HepG2 (cell line): ENCODE data around the gene ACBD5. TPM values are rescaled to one million over a fixed set of nuclear protein-coding genes. Genes with fewer than 3 reads are reported as not detected.
"Not testable (repeated sequence)": the region's sequence is repeated elsewhere in the genome, so short reads cannot be mapped to it uniquely, and the experiment has no call there.

Source experiments
- ATAC-seq: fragments of 200-7000 bp; cut with Tn5 transposase; 3 replicates; pipeline ENCODE4 v1.9.1; 2020; ENCODE audit warnings: mild to moderate bottlenecking, moderate library complexity
- BruUV-seq: library from RNA; stranded (reverse); fragments of 400-500 nt; replicated peaks from 2 replicates; lab custom pipeline; 2021; lab: Mats Ljungman, UMichigan
- CTCF ChIA-PET: fragments of 300-600 bp; formaldehyde crosslinking; extraction: SDS; loops from one replicate; lab custom pipeline; 2021; ENCODE audit warnings: low total read pairs, inconsistent platforms, low intra/inter-chr PET ratio; lab: Yijun Ruan, JAX
- POLR2A ChIA-PET: fragments of 350-600 bp; sonication (Branson Sonifier 250); formaldehyde crosslinking; loops from one replicate; lab custom pipeline; 2020; ENCODE audit warnings: antibody characterized with exemption, inconsistent platforms; lab: Yijun Ruan, JAX
- DNase-seq: peaks from one replicate; pipeline ENCODE4 v3.0.0-alpha.2; 2015; ENCODE audit warnings: low spot score
- FAIRE-seq: peaks from 3 replicates; lab custom pipeline; 2011; peaks lifted over from hg19 to GRCh38; lab: Jason Lieb, UNC
- H2AFZ ChIP-seq: one replicate; pipeline ENCODE4 v1.6.1; 2011; ENCODE audit warnings: low read length, inconsistent platforms
- H3K27ac ChIP-seq: fragments of 300-600 bp; 3 replicates; pipeline ENCODE4 v1.8.0; 2011; ENCODE audit warnings: mixed run types, mild to moderate bottlenecking, mixed read lengths, low read length, inconsistent platforms; ENCODE audit not compliant: insufficient read depth; ENCODE audit errors: extremely low read length
- H3K27me3 ChIP-seq, 2 experiments: fragments of 200-600 bp in 1 of 2; 2 replicates in 1 of 2; 3 replicates in 1 of 2; pipeline versions ENCODE4 v1.6.0 to v1.8.0; 2011; ENCODE audit warnings: low read length in 2 of 2, mild to moderate bottlenecking in 2 of 2, moderate library complexity in 2 of 2, inconsistent platforms in 1 of 2; ENCODE audit not compliant: insufficient read depth in 2 of 2, control insufficient read depth in 1 of 2
- H3K36me3 ChIP-seq, 2 experiments: fragments of 200-600 bp in 1 of 2; replicated peaks in 1 of 2; 2 replicates in 1 of 2; 3 replicates in 1 of 2; pipeline versions ENCODE4 v1.5.1 to v1.8.0; 2011; ENCODE audit warnings: low read length in 2 of 2, inconsistent platforms in 1 of 2; ENCODE audit not compliant: insufficient read depth in 2 of 2, control insufficient read depth in 1 of 2
- H3K4me1 ChIP-seq: 2 replicates; pipeline ENCODE4 v1.5.1; 2012; ENCODE audit warnings: low read length, inconsistent platforms; ENCODE audit not compliant: insufficient read depth
- H3K4me2 ChIP-seq: 2 replicates; pipeline ENCODE4 v1.6.0; 2011; ENCODE audit warnings: low read depth, low read length, inconsistent platforms
- H3K4me3 ChIP-seq, 3 experiments: fragments of 200-600 bp in 1 of 3; sonication (generic), shearing (Covaris generic) in 1 of 3; replicated peaks in 1 of 3; 2 replicates each; pipeline ENCODE4 v1.5.1; 2011 to 2016; ENCODE audit warnings: low read length in 3 of 3, inconsistent platforms in 2 of 3, low read depth in 2 of 3, mild to moderate bottlenecking in 2 of 3, control low read depth in 1 of 3, mixed read lengths in 1 of 3; ENCODE audit not compliant: insufficient read depth in 1 of 3
- H3K79me2 ChIP-seq: one replicate; pipeline ENCODE4 v1.6.1; 2011; ENCODE audit warnings: low read length, inconsistent platforms; ENCODE audit not compliant: insufficient read depth
- H3K9ac ChIP-seq: 2 replicates; pipeline ENCODE4 v1.6.0; 2011; ENCODE audit warnings: mild to moderate bottlenecking, low read depth, low read length, inconsistent platforms; ENCODE audit not compliant: insufficient read depth
- H3K9me3 ChIP-seq: 2 replicates; pipeline ENCODE4 v1.5.1; 2012; ENCODE audit warnings: mild to moderate bottlenecking, low read length
- H4K20me1 ChIP-seq: 2 replicates; pipeline ENCODE4 v1.6.0; 2011; ENCODE audit warnings: inconsistent platforms, mild to moderate bottlenecking, low read length, moderate library complexity; ENCODE audit not compliant: insufficient read depth
- EP300 ChIP-seq, 3 experiments: sonication (generic) in 1 of 3; formaldehyde crosslinking in 1 of 3; IDR thresholded peaks; 2 replicates each; pipeline versions ENCODE4 v1.5.1 to v1.6.1; 2011 to 2020; ENCODE audit warnings: low read depth in 2 of 3, low read length in 2 of 3, borderline replicate concordance in 1 of 3, improper control_type of control experiment in 1 of 3, mild to moderate bottlenecking in 1 of 3, missing genetic modification reagents in 1 of 3, moderate library complexity in 1 of 3
- PAXIP1 ChIP-seq: sonication (generic); formaldehyde crosslinking; conservative IDR thresholded peaks from 2 replicates; pipeline ENCODE4 v1.4.0; 2020; ENCODE audit warnings: mild to moderate bottlenecking, missing genetic modification reagents, moderate library complexity
- RXRB ChIP-seq: IDR thresholded peaks from 2 replicates; pipeline ENCODE4 v1.6.1; 2016; ENCODE audit warnings: borderline replicate concordance, missing genetic modification reagents, missing compliant biosample characterization
- WGBS: methylation state at CpG from one replicate; pipeline ENCODE4 v1.1.6; 2017; ENCODE audit warnings: low lambda C conversion rate; 5-methylcytosine and 5-hydroxymethylcytosine counted together
- in situ Hi-C: cut with HindIII; loops from 2 replicates; pipeline ENCODE4 v1.10.0; 2017; ENCODE audit warnings: low pct_unique_long_range_greater_than_20kb; ENCODE audit not compliant: extremely low pct_ligation_motif_present
- intact Hi-C: fragments of 100-400 bp; cut with micrococcal nuclease; formaldehyde crosslinking; loops from one replicate; pipeline ENCODE4 v1.10.0; 2022; ENCODE audit not compliant: unreplicated experiment
- polyA plus RNA-seq, 8 experiments: library from polyadenylated mRNA; depleted of rRNA in 3 of 8; stranded (reverse) in 7 of 8; unstranded in 1 of 8; fragments of >200 nt; fragmentation: Illumina TruSeq in 4 of 8; extraction: Trizol in 4 of 8; gene quantifications; 2 replicates each; pipeline versions ENCODE4 v1.2.1 to v1.2.3, GENCODE V29; 2011 to 2016; ENCODE audit warnings: low read depth in 4 of 8, missing spikeins in 1 of 8, mixed read lengths in 1 of 8; ENCODE audit not compliant: insufficient read depth in 1 of 8
- total RNA-seq, 5 experiments: library from RNA; depleted of rRNA; stranded (reverse); fragments of >200 nt; fragmentation: Illumina TruSeq; extraction: Trizol; gene quantifications; 2 replicates each; pipeline ENCODE4 v1.2.3, GENCODE V29; 2016; ENCODE audit warnings: low read depth in 1 of 5

Gene ACBD5
- total and polyA plus RNA-seq, 2 of the 13 experiments (the other 11 are each of a cell fraction or from before 2014, with no cell fraction given): 10.3 to 14.8 TPM

- TF ChIP-seq EP300 (IDR thresholded peaks at IDR 0.05; ENCODE audit: low read depth in 2 of 2, low read length in 2 of 2) (peak in 1 of 2 experiments; percentile 33; a peak in 2 of 4 replicates), PAXIP1 (CRISPR knock-in tag) (0 out of 2 replicates have a peak, but pooled peaks have one; percentile 24), RXRB (CRISPR knock-in tag) (peak; percentile 29; the same call in 1 of the 2 replicates)
- not testable (repeated sequence) for TF ChIP-seq EP300 (CRISPR knock-in tag; IDR thresholded peaks at IDR 0.05; ENCODE audit: borderline replicate concordance)
Measured at GRCh38 chr10:27266025-27266424, 25.4 kb upstream of the ACBD5 start (continued).

- in situ Hi-C loops, POLR2A ChIA-PET, BruUV-seq, ATAC-seq, H4K20me1 ChIP-seq, H3K9ac ChIP-seq, CTCF ChIA-PET, H2AFZ ChIP-seq, H3K4me2 ChIP-seq, FAIRE-seq, DNase-seq, H3K27ac ChIP-seq, H3K36me3 ChIP-seq, intact Hi-C loops, H3K9me3 ChIP-seq, H3K79me2 ChIP-seq, H3K4me3 ChIP-seq: not testable (repeated sequence)
- H3K27me3 ChIP-seq: peaks cover 3 to 26% of the 10 kb centered on the region in 2 experiments
- 79% methylated on average over 6 of the region's 7 CpGs for WGBS
- H3K4me1 ChIP-seq: peaks cover 23% of the 10 kb centered on the region
Measured at GRCh38 chr10:27262788-27263187, 22.2 kb upstream of the ACBD5 start.
